ENCODE measurements around the gene SFXN5.

SFXN5 gene

GRCh38 chr2:72963423-72964145 is 107.9 kb downstream of the SFXN5 start:
- no peak for ATAC-seq (ENCODE audit: low read depth)
- Histone ChIP-seq H3K27ac (ENCODE audit: poor library complexity, severe bottlenecking) (no peak overlapping the region), H3K9me3 (ENCODE audit: severe bottlenecking) (no peaks in the 10 kb centered on the region), H3K27me3 (ENCODE audit: insufficient read depth, poor library complexity, severe bottlenecking) (no peaks in the 10 kb centered on the region), H3K4me1 (ENCODE audit: insufficient read depth, poor library complexity, severe bottlenecking) (no peaks in the 10 kb centered on the region), H3K36me3 (ENCODE audit: low read depth) (no peaks in the 10 kb centered on the region), H3K4me3 (ENCODE audit: severe bottlenecking) (no peak overlapping the region)
- no peak for DNase-seq (ENCODE audit: low spot score)
- TF ChIP-seq, protein P1, sequence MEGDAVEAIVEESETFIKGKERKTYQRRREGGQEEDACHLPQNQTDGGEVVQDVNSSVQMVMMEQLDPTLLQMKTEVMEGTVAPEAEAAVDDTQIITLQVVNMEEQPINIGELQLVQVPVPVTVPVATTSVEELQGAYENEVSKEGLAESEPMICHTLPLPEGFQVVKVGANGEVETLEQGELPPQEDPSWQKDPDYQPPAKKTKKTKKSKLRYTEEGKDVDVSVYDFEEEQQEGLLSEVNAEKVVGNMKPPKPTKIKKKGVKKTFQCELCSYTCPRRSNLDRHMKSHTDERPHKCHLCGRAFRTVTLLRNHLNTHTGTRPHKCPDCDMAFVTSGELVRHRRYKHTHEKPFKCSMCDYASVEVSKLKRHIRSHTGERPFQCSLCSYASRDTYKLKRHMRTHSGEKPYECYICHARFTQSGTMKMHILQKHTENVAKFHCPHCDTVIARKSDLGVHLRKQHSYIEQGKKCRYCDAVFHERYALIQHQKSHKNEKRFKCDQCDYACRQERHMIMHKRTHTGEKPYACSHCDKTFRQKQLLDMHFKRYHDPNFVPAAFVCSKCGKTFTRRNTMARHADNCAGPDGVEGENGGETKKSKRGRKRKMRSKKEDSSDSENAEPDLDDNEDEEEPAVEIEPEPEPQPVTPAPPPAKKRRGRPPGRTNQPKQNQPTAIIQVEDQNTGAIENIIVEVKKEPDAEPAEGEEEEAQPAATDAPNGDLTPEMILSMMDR (IDR thresholded peaks at IDR 0.05; ENCODE audit: poor library complexity, severe bottlenecking) = no peak

DNA sequence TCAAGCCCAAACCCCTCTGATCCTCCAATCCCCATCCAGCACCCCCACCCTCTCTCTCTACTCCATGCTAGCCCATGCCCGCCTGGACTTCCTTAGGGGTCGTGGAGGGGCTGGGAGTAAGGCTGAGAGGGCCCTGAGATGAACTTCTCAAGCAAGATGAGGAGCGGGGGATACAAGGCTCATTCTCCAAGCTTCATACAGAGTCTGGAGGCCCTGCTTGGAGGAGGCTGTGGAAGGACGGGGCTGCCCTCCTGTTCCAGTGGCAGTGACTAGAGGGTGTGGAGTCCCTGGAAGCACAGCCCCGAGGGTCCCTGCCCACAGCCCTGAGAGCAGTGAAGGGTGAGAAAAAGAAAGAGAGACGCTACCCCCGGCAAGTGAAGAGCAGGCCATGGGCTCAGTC is 108.6 kb downstream of the SFXN5 start:
- H3K27me3 ChIP-seq (ENCODE audit: insufficient read depth, poor library complexity, severe bottlenecking) = no peaks in the 10 kb centered on the region
- no peak for DNase-seq (ENCODE audit: low spot score)
- TF ChIP-seq, protein P1 (IDR thresholded peaks at IDR 0.05; ENCODE audit: poor library complexity, severe bottlenecking) = no peak
- no peaks in the 10 kb centered on the region for H3K36me3 ChIP-seq (ENCODE audit: low read depth)
- no peak overlapping the region for H3K4me3 ChIP-seq (ENCODE audit: severe bottlenecking)
- H3K4me1 ChIP-seq (ENCODE audit: insufficient read depth, poor library complexity, severe bottlenecking) = no peaks in the 10 kb centered on the region
- H3K9me3 ChIP-seq (ENCODE audit: severe bottlenecking) = no peaks in the 10 kb centered on the region
- H3K27ac ChIP-seq (ENCODE audit: poor library complexity, severe bottlenecking) = no peak overlapping the region
- ATAC-seq (ENCODE audit: low read depth) = no peak

GRCh38 chr2:72961853-72962468 is 109.6 kb downstream of the SFXN5 start:
- H3K4me3 ChIP-seq (ENCODE audit: severe bottlenecking) = no peak overlapping the region
- no peak for DNase-seq (ENCODE audit: low spot score)

GRCh38 chr2:72961036-72961720 is 110.3 kb downstream of the SFXN5 start:
- Histone ChIP-seq H3K4me1 (ENCODE audit: insufficient read depth, poor library complexity, severe bottlenecking) (no peaks in the 10 kb centered on the region), H3K4me3 (ENCODE audit: severe bottlenecking) (no peak overlapping the region), H3K9me3 (ENCODE audit: severe bottlenecking) (no peaks in the 10 kb centered on the region), H3K27me3 (ENCODE audit: insufficient read depth, poor library complexity, severe bottlenecking) (no peaks in the 10 kb centered on the region), H3K36me3 (ENCODE audit: low read depth) (no peaks in the 10 kb centered on the region), H3K27ac (ENCODE audit: poor library complexity, severe bottlenecking) (no peak overlapping the region)
- TF ChIP-seq, protein P1 (IDR thresholded peaks at IDR 0.05; ENCODE audit: poor library complexity, severe bottlenecking) = no peak
- ATAC-seq (ENCODE audit: low read depth) (no peak), DNase-seq (ENCODE audit: low spot score) (no peak)

More at GRCh38 chr2:72961853-72962468, 109.6 kb downstream of the SFXN5 start:
- no peaks in the 10 kb centered on the region for H3K27me3 ChIP-seq (ENCODE audit: insufficient read depth, poor library complexity, severe bottlenecking)
- no peaks in the 10 kb centered on the region for H3K9me3 ChIP-seq (ENCODE audit: severe bottlenecking)
- TF ChIP-seq, protein P1 (IDR thresholded peaks at IDR 0.05; ENCODE audit: poor library complexity, severe bottlenecking) = no peak
- no peak overlapping the region for H3K27ac ChIP-seq (ENCODE audit: poor library complexity, severe bottlenecking)
- no peak for ATAC-seq (ENCODE audit: low read depth)
- H3K36me3 ChIP-seq (ENCODE audit: low read depth) = no peaks in the 10 kb centered on the region
- no peaks in the 10 kb centered on the region for H3K4me1 ChIP-seq (ENCODE audit: insufficient read depth, poor library complexity, severe bottlenecking)
